Parathyroid adenoma (tissue), 2 donors: ENCODE results near the gene LAMP5.

ENCODE experiments used
- H2AFZ ChIP-seq: fragments of 300-600 bp; sonication (generic); one replicate; pipeline ENCODE4 v1.7.0; 2017; ENCODE audit warnings: antibody characterized with exemption, mild to moderate bottlenecking
- H3K27ac ChIP-seq: fragments of 300-600 bp; sonication (generic); one replicate; pipeline ENCODE4 v1.7.0; 2017
- H3K27me3 ChIP-seq: fragments of 300-600 bp; sonication (generic); one replicate; pipeline ENCODE4 v1.7.0; 2017; ENCODE audit warnings: low read length; ENCODE audit not compliant: control insufficient read depth, insufficient read depth
- H3K36me3 ChIP-seq: fragments of 300-600 bp; sonication (generic); one replicate; pipeline ENCODE4 v1.7.0; 2017; ENCODE audit warnings: low read length; ENCODE audit not compliant: control insufficient read depth, insufficient read depth
- H3K4me1 ChIP-seq: fragments of 300-600 bp; sonication (generic); one replicate; pipeline ENCODE4 v1.7.0; 2017; ENCODE audit warnings: control low read depth
- H3K4me2 ChIP-seq: fragments of 300-600 bp; sonication (generic); one replicate; pipeline ENCODE4 v1.7.0; 2017; ENCODE audit warnings: low read length
- H3K4me3 ChIP-seq: fragments of 300-600 bp; sonication (generic); one replicate; pipeline ENCODE4 v1.7.0; 2017; ENCODE audit warnings: low read depth, low read length
- H3K79me2 ChIP-seq: fragments of 300-600 bp; sonication (generic); one replicate; pipeline ENCODE4 v1.7.0; 2017; ENCODE audit warnings: control low read depth
- H3K9ac ChIP-seq: fragments of 300-600 bp; sonication (generic); one replicate; pipeline ENCODE4 v1.7.0; 2017; ENCODE audit warnings: mild to moderate bottlenecking
- H3K9me3 ChIP-seq: fragments of 300-600 bp; sonication (generic); one replicate; pipeline ENCODE4 v1.7.0; 2017; ENCODE audit warnings: low read length; ENCODE audit not compliant: control insufficient read depth
- TF ChIP-seq, protein P1 (sequence below): fragments of 300-600 bp; sonication (generic); IDR thresholded peaks from one replicate; pipeline ENCODE4 v1.7.0; 2017; ENCODE audit warnings: antibody characterized with exemption, mild to moderate bottlenecking
- donor health status: primary hyperparathyroidism.

The LAMP5 gene, protein sequence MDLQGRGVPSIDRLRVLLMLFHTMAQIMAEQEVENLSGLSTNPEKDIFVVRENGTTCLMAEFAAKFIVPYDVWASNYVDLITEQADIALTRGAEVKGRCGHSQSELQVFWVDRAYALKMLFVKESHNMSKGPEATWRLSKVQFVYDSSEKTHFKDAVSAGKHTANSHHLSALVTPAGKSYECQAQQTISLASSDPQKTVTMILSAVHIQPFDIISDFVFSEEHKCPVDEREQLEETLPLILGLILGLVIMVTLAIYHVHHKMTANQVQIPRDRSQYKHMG

DNA sequence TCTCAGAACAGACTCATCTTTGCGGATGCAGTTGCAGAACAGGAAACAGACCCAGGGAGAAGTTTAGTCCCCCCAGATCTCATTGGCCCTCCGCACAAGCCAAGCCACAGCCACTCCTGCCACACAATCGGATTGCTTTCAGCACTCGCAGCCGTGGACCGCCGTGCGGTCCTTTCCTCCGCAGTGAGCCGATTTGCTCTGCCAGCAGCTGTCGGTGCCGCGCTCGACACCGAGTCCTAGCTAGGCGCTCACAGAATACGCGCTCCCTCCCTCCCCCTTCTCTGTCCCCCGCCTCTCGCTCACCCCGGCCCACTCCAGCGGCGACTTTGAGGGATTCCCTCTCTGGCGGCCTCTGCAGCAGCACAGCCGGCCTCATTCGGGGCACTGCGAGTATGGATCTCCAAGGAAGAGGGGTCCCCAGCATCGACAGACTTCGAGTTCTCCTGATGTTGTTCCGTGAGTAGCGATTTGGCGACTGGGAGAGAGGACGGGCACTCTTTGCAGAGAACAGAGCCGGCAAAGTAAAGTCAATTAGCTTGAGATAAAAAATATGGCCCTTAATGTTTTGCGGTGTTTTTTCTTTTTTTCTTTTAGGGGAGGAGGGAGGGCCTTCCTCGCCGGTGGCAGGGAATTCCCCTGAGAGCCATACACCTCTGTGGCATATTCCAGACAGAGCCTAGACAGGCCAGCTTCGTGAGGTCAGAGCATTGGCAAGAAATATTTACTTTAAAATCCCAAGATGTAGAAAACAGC is at the start of gene LAMP5:
LAMP5 (plus strand) TSS at position 130 of the 753 bp plus-strand sequence; CDS start at position 393, 263 bp downstream.
- Histone ChIP-seq H3K27ac (no peak within 1 kb of the TSS), H3K36me3 (no peaks in the 10 kb centered on the region), H3K4me3 (no peak within 1 kb of the TSS), H3K79me2 (no peaks in the 10 kb centered on the region), H3K4me1 (no peaks in the 10 kb centered on the region), H3K4me2 (no peak within 1 kb of the TSS), H3K9me3 (no peaks in the 10 kb centered on the region), H3K9ac (no peak within 1 kb of the TSS), H3K27me3 (no peaks in the 10 kb centered on the region), H2AFZ (no peak within 1 kb of the TSS)
- TF ChIP-seq, protein P1, sequence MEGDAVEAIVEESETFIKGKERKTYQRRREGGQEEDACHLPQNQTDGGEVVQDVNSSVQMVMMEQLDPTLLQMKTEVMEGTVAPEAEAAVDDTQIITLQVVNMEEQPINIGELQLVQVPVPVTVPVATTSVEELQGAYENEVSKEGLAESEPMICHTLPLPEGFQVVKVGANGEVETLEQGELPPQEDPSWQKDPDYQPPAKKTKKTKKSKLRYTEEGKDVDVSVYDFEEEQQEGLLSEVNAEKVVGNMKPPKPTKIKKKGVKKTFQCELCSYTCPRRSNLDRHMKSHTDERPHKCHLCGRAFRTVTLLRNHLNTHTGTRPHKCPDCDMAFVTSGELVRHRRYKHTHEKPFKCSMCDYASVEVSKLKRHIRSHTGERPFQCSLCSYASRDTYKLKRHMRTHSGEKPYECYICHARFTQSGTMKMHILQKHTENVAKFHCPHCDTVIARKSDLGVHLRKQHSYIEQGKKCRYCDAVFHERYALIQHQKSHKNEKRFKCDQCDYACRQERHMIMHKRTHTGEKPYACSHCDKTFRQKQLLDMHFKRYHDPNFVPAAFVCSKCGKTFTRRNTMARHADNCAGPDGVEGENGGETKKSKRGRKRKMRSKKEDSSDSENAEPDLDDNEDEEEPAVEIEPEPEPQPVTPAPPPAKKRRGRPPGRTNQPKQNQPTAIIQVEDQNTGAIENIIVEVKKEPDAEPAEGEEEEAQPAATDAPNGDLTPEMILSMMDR = no peak

DNA sequence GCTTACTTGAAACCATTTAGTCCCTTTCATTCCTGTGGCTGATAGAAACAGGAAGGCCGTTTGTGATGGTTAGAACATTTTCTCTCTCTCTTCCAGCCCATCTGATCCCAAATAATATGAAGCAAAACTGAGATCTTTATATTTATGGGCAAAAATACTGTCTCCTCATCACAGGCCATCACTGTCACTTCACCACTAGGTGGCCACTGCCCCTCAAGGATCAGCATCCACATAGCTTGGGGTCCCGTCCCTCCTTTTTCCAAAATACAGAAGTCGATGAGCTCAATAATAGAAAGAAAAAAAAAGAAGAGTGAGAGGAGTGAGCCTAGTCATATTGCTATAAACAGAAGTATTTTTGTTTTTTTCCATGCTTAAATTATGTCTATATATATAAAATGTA is 46.4 kb upstream of the LAMP5 start:
- no peak overlapping the region for H3K27ac ChIP-seq
- no peaks in the 10 kb centered on the region for H3K9me3 ChIP-seq
- no peak overlapping the region for H2AFZ ChIP-seq
- H3K79me2 ChIP-seq = no peaks in the 10 kb centered on the region
- H3K4me2 ChIP-seq = no peak overlapping the region
- no peaks in the 10 kb centered on the region for H3K36me3 ChIP-seq
- no peak overlapping the region for H3K4me3 ChIP-seq
- no peaks in the 10 kb centered on the region for H3K27me3 ChIP-seq
- no peak overlapping the region for H3K9ac ChIP-seq
- TF ChIP-seq, protein P1 = no peak
- H3K4me1 ChIP-seq = no peaks in the 10 kb centered on the region

DNA sequence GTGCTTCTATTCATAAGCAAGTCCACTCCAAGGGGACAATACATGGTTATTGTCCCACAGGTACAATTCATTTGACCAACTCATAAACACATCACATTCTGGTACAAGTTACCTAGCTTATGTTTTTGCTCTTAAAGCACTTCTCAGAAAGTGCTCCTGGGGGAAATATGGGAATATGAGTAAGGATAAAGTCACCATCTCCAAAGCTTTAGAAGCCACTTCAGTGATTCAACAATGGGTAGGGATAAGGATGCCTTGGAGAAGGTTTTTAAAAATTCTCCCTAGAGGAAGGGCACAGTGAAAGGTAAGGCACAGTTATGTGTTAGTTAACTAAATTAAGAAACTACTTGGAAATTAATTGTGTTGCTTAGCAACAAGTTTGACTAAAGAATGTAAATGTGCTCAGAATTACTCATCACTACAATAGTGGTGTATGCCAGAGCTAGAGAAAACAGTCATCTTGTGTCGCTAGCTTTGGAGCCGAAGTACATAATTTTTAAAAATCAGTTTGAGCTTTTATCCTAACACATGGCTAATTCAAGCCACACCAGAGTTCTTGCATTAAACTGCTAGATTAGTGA is 39.5 kb upstream of the LAMP5 start:
- no peak overlapping the region for H3K9ac ChIP-seq
- TF ChIP-seq, protein P1 = no peak
- no peak overlapping the region for H3K4me3 ChIP-seq
- H2AFZ ChIP-seq = no peak overlapping the region
- no peaks in the 10 kb centered on the region for H3K27me3 ChIP-seq
- no peaks in the 10 kb centered on the region for H3K79me2 ChIP-seq
- H3K4me1 ChIP-seq = no peaks in the 10 kb centered on the region
- H3K27ac ChIP-seq = no peak overlapping the region
- no peaks in the 10 kb centered on the region for H3K9me3 ChIP-seq
- H3K36me3 ChIP-seq = no peaks in the 10 kb centered on the region
- H3K4me2 ChIP-seq = no peak overlapping the region

DNA sequence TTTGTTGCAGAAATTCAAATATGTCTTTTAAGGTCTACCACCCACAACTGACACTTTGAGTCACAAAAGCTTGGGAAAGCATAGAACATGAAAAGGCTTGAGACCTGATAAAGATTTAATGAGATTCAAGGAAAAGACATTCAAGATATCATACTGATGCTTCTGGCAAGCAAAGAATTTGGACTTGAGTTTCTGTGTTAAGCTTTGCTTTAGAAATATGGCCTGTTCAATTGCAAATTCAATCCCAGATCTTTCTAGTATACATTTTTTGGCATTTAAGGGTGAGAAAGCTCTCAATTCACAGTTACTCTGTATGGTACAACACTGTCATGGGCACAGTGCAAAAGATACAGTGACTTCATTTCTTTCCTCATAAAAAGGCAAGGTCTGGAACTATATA is 38.9 kb upstream of the LAMP5 start:
- no peaks in the 10 kb centered on the region for H3K4me1 ChIP-seq
- TF ChIP-seq, protein P1 = no peak
- no peak overlapping the region for H3K4me3 ChIP-seq
- no peaks in the 10 kb centered on the region for H3K36me3 ChIP-seq
- H3K27ac ChIP-seq = no peak overlapping the region
- H3K9me3 ChIP-seq = no peaks in the 10 kb centered on the region
- no peak overlapping the region for H3K9ac ChIP-seq
- H2AFZ ChIP-seq = no peak overlapping the region
- H3K4me2 ChIP-seq = no peak overlapping the region
- H3K27me3 ChIP-seq = no peaks in the 10 kb centered on the region
- no peaks in the 10 kb centered on the region for H3K79me2 ChIP-seq
